Gastrocnemius medialis (tissue), 4 donors: ENCODE measurements around the gene SLC11A1. TPM values are rescaled to one million over a fixed set of nuclear protein-coding genes. Genes with fewer than 3 reads are reported as not detected.

Experiments
- ATAC-seq, 2 donors: fragments of 150-250 bp; one replicate each; pipeline ENCODE4 v1.9.1; 2016
- DNase-seq, 2 donors: peaks; one replicate each; pipeline ENCODE4 v3.0.0-alpha.2; 2019
- H3K27ac ChIP-seq, 4 donors: fragments of 200-600 bp; sonication (generic); 1 replicate in 1 of 4; 2 replicates in 3 of 4; pipeline ENCODE4 v1.5.1; 2016 to 2018; ENCODE audit warnings: mild to moderate bottlenecking in 2 of 4, moderate library complexity in 1 of 4
- H3K27me3 ChIP-seq, 3 donors: fragments of 200-600 bp; sonication (generic) in 2 of 3; 1 replicate in 1 of 3; 2 replicates in 2 of 3; pipeline versions ENCODE4 v1.5.1 to v1.6.0; 2016 to 2019; ENCODE audit warnings: mild to moderate bottlenecking in 1 of 3, moderate library complexity in 1 of 3
- H3K36me3 ChIP-seq, 2 donors: fragments of 200-600 bp; sonication (generic) in 1 of 2; one replicate each; pipeline ENCODE4 v1.5.1; 2017 to 2018
- H3K4me1 ChIP-seq, 2 donors: fragments of 200-600 bp; sonication (generic) in 1 of 2; one replicate each; pipeline ENCODE4 v1.5.1; 2016 to 2017; ENCODE audit warnings: mild to moderate bottlenecking in 2 of 2
- H3K4me3 ChIP-seq, 4 donors: fragments of 200-600 bp; sonication (generic) in 3 of 4; 1 replicate in 1 of 4; 2 replicates in 3 of 4; pipeline ENCODE4 v1.5.1; 2016 to 2019; ENCODE audit warnings: mild to moderate bottlenecking in 2 of 4
- H3K9me3 ChIP-seq, 3 donors: fragments of 200-600 bp; sonication (generic) in 2 of 3; 1 replicate in 1 of 3; 2 replicates in 2 of 3; pipeline ENCODE4 v1.5.1; 2016 to 2019
- CTCF ChIP-seq, 5 experiments: fragments of 450-650 bp in 3 of 5; fragments of 200-600 bp in 2 of 5; sonication (generic) in 2 of 5; IDR thresholded peaks in 4 of 5; conservative IDR thresholded peaks in 1 of 5; 1 replicate in 4 of 5; 2 replicates in 1 of 5; pipeline ENCODE4 v1.5.1; 2016 to 2019; ENCODE audit warnings: antibody characterized with exemption in 5 of 5, mild to moderate bottlenecking in 3 of 5, moderate library complexity in 3 of 5
- POLR2A ChIP-seq, 2 donors: fragments of 450-650 bp; IDR thresholded peaks; one replicate each; pipeline ENCODE4 v1.6.1; 2017; ENCODE audit warnings: antibody characterized with exemption in 2 of 2, mild to moderate bottlenecking in 2 of 2, moderate library complexity in 2 of 2
- in situ Hi-C, 4 donors: fragments of 200-750 bp; cut with MboI; loops; one replicate each; pipeline versions ENCODE4 v1.15.0 to v1.8.0; 2017; ENCODE audit warnings: low sequenced_read_pairs in 4 of 4
- intact Hi-C: fragments of 100-400 bp; cut with DNase I; formaldehyde crosslinking; loops from one replicate; pipeline ENCODE4 v1.15.1; 2023; ENCODE audit warnings: low total_unique reads
- total RNA-seq, 4 donors: library from RNA; depleted of rRNA; stranded (reverse); fragments of >200 nt; gene quantifications; one replicate each; pipeline versions ENCODE4 v1.1.0 to v1.2.3, GENCODE V29; 2016

The SLC11A1 gene
- total RNA-seq, 4 donors from 2014 or later, result 1.1 to 6.3 (median 4.5) TPM

- no peak overlapping the region for H3K4me3 ChIP-seq
- H3K27me3 ChIP-seq, result no peaks in the 10 kb centered on the region
- in situ Hi-C loops (loop anchor here in 1 of 4 donors (5.0 to 25.0 kb wide), 2 partner anchors 53 to 168 kb away; no protein-coding TSS in a partner anchor), intact Hi-C loops (loop anchor here (10.0 kb wide), 1 partner anchor 50 kb away; no protein-coding TSS in a partner anchor)
- no peak overlapping the region for H3K27ac ChIP-seq
- TF ChIP-seq POLR2A (IDR thresholded peaks at IDR 0.05) (no peak), CTCF (IDR thresholded peaks at IDR 0.05 in 4 of 5, conservative IDR thresholded peaks at IDR 0.05 in 1 of 5) (no peak)
- no peak for DNase-seq
- no peaks in the 10 kb centered on the region for H3K4me1 ChIP-seq
- H3K36me3 ChIP-seq, result no peaks in the 10 kb centered on the region
- no peaks in the 10 kb centered on the region for H3K9me3 ChIP-seq
- ATAC-seq, result no peak
Measured at GRCh38 chr2:218354850-218355443, 27.1 kb upstream of the SLC11A1 start.

GRCh38 chr2:218357236-218358177 lies 24.6 kb upstream of the SLC11A1 start:
- TF ChIP-seq POLR2A (IDR thresholded peaks at IDR 0.05) (no peak), CTCF (IDR thresholded peaks at IDR 0.05 in 4 of 5, conservative IDR thresholded peaks at IDR 0.05 in 1 of 5) (no peak)
- H3K27ac ChIP-seq, result no peak overlapping the region
- no peaks in the 10 kb centered on the region for H3K27me3 ChIP-seq
- ATAC-seq (no peak), DNase-seq (no peak)
- no peaks in the 10 kb centered on the region for H3K36me3 ChIP-seq
- intact Hi-C loops, result loop anchor here (10.0 kb wide), 1 partner anchor 53 kb away; no protein-coding TSS in a partner anchor
- no peak overlapping the region for H3K4me3 ChIP-seq
- in situ Hi-C loops, result loop anchor here in 1 of 4 donors (5.0 to 25.0 kb wide), 2 partner anchors 55 to 170 kb away; no protein-coding TSS in a partner anchor
- no peaks in the 10 kb centered on the region for H3K4me1 ChIP-seq
- H3K9me3 ChIP-seq, result no peaks in the 10 kb centered on the region

- ATAC-seq (no peak), DNase-seq (peak in 1 of 2 donors; percentile 19)
- intact Hi-C loops, result no loop called here
- Histone ChIP-seq H3K27me3 (no peaks in the 10 kb centered on the region), H3K4me1 (no peaks in the 10 kb centered on the region), H3K4me3 (no peak overlapping the region), H3K36me3 (no peaks in the 10 kb centered on the region), H3K27ac (no peak overlapping the region), H3K9me3 (no peaks in the 10 kb centered on the region)
- in situ Hi-C loops, result loop anchor here in 1 of 4 donors (25.0 kb wide), 1 partner anchor 173 kb away; no protein-coding TSS in a partner anchor
- no peak for TF ChIP-seq CTCF (IDR thresholded peaks at IDR 0.05 in 4 of 5, conservative IDR thresholded peaks at IDR 0.05 in 1 of 5)
- no peak for TF ChIP-seq POLR2A (IDR thresholded peaks at IDR 0.05)
Measured at GRCh38 chr2:218360453-218360852, 21.6 kb upstream of the SLC11A1 start.

DNA sequence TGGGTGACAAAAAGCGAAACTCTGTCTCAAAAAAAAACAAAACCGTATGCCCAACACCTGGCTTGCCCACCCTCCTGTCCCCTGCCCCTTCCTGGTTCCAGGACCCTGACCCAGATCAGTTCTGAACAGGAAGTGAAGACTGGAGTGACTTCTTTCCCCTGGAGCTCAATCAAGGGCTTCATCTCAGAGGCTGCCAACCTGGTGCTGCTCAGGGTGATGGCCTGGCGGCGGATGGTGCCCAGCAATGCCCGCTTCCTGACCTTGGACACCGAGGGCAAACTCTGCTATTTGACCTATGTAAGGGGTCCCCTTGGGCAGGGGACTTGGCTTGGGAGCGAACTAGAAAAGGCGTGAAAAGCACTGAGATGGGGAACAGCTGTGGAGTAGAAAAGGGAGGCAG lies 19.5 kb upstream of the SLC11A1 start:
- DNase-seq (no peak), ATAC-seq (no peak)
- TF ChIP-seq CTCF (IDR thresholded peaks at IDR 0.05 in 4 of 5, conservative IDR thresholded peaks at IDR 0.05 in 1 of 5) (no peak), POLR2A (IDR thresholded peaks at IDR 0.05) (no peak)
- intact Hi-C loops, result no loop called here
- Histone ChIP-seq H3K4me1 (no peaks in the 10 kb centered on the region), H3K27me3 (no peaks in the 10 kb centered on the region), H3K36me3 (no peaks in the 10 kb centered on the region), H3K9me3 (no peaks in the 10 kb centered on the region), H3K27ac (no peak overlapping the region), H3K4me3 (no peak overlapping the region)
- in situ Hi-C loops, result loop anchor here in 1 of 4 donors (25.0 kb wide), 1 partner anchor 175 kb away; no protein-coding TSS in a partner anchor
